Heart left ventricle (tissue), 16 donors: ENCODE measurements around the gene RAB3C. TPM values are rescaled to one million over a fixed set of nuclear protein-coding genes. Genes with fewer than 3 reads are reported as not detected.
"Not testable (repeated sequence)": the region's sequence is repeated elsewhere in the genome, so short reads cannot be mapped to it uniquely, and the experiment has no call there.

Source experiments
- ATAC-seq, 4 donors: fragments of 200-7000 bp; cut with Tn5 transposase; one replicate each; pipeline ENCODE4 v1.9.1; 2020 to 2022; ENCODE audit warnings: moderate library complexity in 4 of 4, mild to moderate bottlenecking in 3 of 4, moderate number of reproducible peaks in 1 of 4
- DNase-seq, 5 donors: peaks; one replicate each; pipeline ENCODE4 v3.0.0-alpha.2; 2020
- H3K27ac ChIP-seq, 12 donors: fragments of 200-600 bp; sonication (generic) in 4 of 12; one replicate each; pipeline versions ENCODE4 v1.5.0 to v1.8.0; 2016 to 2022; ENCODE audit warnings: mild to moderate bottlenecking in 2 of 12
- H3K27me3 ChIP-seq, 9 donors: fragments of 200-600 bp; sonication (generic) in 2 of 9; one replicate each; pipeline versions ENCODE4 v1.5.1 to v1.8.0; 2016 to 2022; ENCODE audit warnings: mild to moderate bottlenecking in 3 of 9
- H3K36me3 ChIP-seq, 9 donors: fragments of 200-600 bp; sonication (generic) in 2 of 9; one replicate each; pipeline versions ENCODE4 v1.5.0 to v1.8.0; 2018 to 2022; ENCODE audit warnings: mild to moderate bottlenecking in 2 of 9
- H3K4me1 ChIP-seq, 12 donors: fragments of 200-600 bp; sonication (generic) in 4 of 12; one replicate each; pipeline versions ENCODE4 v1.5.0 to v1.8.0; 2016 to 2022; ENCODE audit warnings: mild to moderate bottlenecking in 3 of 12
- H3K4me3 ChIP-seq, 12 donors: fragments of 200-600 bp; sonication (generic) in 4 of 12; one replicate each; pipeline versions ENCODE4 v1.5.0 to v1.8.0; 2017 to 2022; ENCODE audit warnings: mild to moderate bottlenecking in 9 of 12, moderate library complexity in 4 of 12
- H3K9me3 ChIP-seq, 12 donors: fragments of 200-600 bp; sonication (generic) in 4 of 12; one replicate each; pipeline versions ENCODE4 v1.5.0 to v1.8.0; 2016 to 2022; ENCODE audit warnings: mild to moderate bottlenecking in 1 of 12
- POLR2A ChIP-seq, 2 donors: fragments of 450-650 bp; IDR thresholded peaks; one replicate each; pipeline ENCODE4 v1.6.1; 2017; ENCODE audit warnings: antibody characterized with exemption in 2 of 2, mild to moderate bottlenecking in 2 of 2, moderate library complexity in 2 of 2
- WGBS, 4 donors: extraction: QIAGEN DNeasy Blood & Tissue Kit in 2 of 4; methylation state at CpG; one replicate each; pipeline versions ENCODE4 v1.1.5 to v1.1.7; 2013 to 2018; 5-methylcytosine and 5-hydroxymethylcytosine counted together
- intact Hi-C, 10 donors: fragments of 100-400 bp; cut with DNase I; formaldehyde crosslinking; loops; one replicate each; pipeline versions ENCODE4 v1.11.1 to v1.14.2; 2022
- polyA plus RNA-seq, 2 donors: library from polyadenylated mRNA; stranded (reverse); fragments of 200-250 nt; gene quantifications; one replicate each; pipeline ENCODE4 v1.2.3, GENCODE V29; 2013
- total RNA-seq, 9 donors: library from RNA; depleted of rRNA in 2 of 9; stranded (reverse); fragments of >200 nt in 2 of 9; fragmentation: NEBNext Ultra II Directional in 3 of 9; extraction: Animal tissue kit (Norgen Biotek cat#: 25700) in 3 of 9; gene quantifications; one replicate each; pipeline versions ENCODE4 v1.1.0 to v1.2.4, GENCODE V29; 2016 to 2023
- TF ChIP-seq, protein P1 (sequence below), 12 donors: fragments of 200-600 bp; sonication (generic) in 4 of 12; IDR thresholded peaks; one replicate each; pipeline versions ENCODE4 v1.5.0 to v1.8.0; 2018 to 2022; ENCODE audit warnings: antibody characterized with exemption in 12 of 12, mild to moderate bottlenecking in 5 of 12
- donor health status: ischemic (EF 13 %, LVEDD 7.1; RV severe dilation, severe dysfunction).
- donor health status: healthy with polysubstance abuse.
- donor health status: DM: no; HTN: yes; CAD: no.
- donor health status: DM: no; HTN: no; CAD: no.
- donor health status: ischemic (EF 25% LVEDD 6.9; RV normal size, moderate dysfunction).
- donor health status: ischemic (EF 25% LVEDD 5.7; RV mildly dilated, moderate dysfunction).
- donor health status: healthy.
- donor health status: DM: yes; HTN: yes; CAD: no.
- donor health status: ischemic (EF 35%, LVEDD 5.7; RV mildly dilated, moderate dysfunction).
- donor health status: nonischemic (EF 11% LVEDD 7.7; RV severe dilation, severe dysfunction).
- donor health status: DM: yes; HTN: yes; CAD: no.
- donor health status: PGD.
- donor health status: ischemic (EF 29% LVEDD 5.4; RV normal size, mild dysfunction).
- donor health status: nonischemic (EF 23%, LVEDD 6.1; RV moderate dilation, normal function).

The RAB3C gene
- total and polyA plus RNA-seq, 11 donors, result 0.04 to 3.8 (median 0.57) TPM; not detected in 2

- intact Hi-C loops, result no loop called here
- no peak for ATAC-seq
- TF ChIP-seq, protein P1, sequence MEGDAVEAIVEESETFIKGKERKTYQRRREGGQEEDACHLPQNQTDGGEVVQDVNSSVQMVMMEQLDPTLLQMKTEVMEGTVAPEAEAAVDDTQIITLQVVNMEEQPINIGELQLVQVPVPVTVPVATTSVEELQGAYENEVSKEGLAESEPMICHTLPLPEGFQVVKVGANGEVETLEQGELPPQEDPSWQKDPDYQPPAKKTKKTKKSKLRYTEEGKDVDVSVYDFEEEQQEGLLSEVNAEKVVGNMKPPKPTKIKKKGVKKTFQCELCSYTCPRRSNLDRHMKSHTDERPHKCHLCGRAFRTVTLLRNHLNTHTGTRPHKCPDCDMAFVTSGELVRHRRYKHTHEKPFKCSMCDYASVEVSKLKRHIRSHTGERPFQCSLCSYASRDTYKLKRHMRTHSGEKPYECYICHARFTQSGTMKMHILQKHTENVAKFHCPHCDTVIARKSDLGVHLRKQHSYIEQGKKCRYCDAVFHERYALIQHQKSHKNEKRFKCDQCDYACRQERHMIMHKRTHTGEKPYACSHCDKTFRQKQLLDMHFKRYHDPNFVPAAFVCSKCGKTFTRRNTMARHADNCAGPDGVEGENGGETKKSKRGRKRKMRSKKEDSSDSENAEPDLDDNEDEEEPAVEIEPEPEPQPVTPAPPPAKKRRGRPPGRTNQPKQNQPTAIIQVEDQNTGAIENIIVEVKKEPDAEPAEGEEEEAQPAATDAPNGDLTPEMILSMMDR (IDR thresholded peaks at IDR 0.05), result no peak
- TF ChIP-seq POLR2A (IDR thresholded peaks at IDR 0.05), result no peak
- H3K9me3 ChIP-seq, result no peaks in the 10 kb centered on the region
- no peaks in the 10 kb centered on the region for H3K36me3 ChIP-seq
- 77 to 97% (median 90%) methylated on average over 1 of the region's 1 CpG for WGBS, 4 donors
- H3K4me1 ChIP-seq, result peaks cover 0 to 3% (median 0%) of the 10 kb centered on the region in 12 donors
- H3K27ac ChIP-seq, result no peak overlapping the region
- DNase-seq, result no peak
- no peak overlapping the region for H3K4me3 ChIP-seq
- no peaks in the 10 kb centered on the region for H3K27me3 ChIP-seq
Measured at GRCh38 chr5:58551492-58551891, 31.4 kb upstream of the RAB3C start.

- ATAC-seq, H3K27ac ChIP-seq, H3K4me1 ChIP-seq, H3K27me3 ChIP-seq, H3K4me3 ChIP-seq, intact Hi-C loops, H3K36me3 ChIP-seq, H3K9me3 ChIP-seq, DNase-seq: not testable (repeated sequence)
- 86 to 94% (median 87%) methylated on average over 27 to 32 of the region's 32 CpGs for WGBS, 4 donors
Measured at GRCh38 chr5:58557665-58558338, 25.1 kb upstream of the RAB3C start.

GRCh38 chr5:58563016-58563700 is 19.7 kb upstream of the RAB3C start:
- H3K27ac ChIP-seq, H3K4me1 ChIP-seq, DNase-seq, intact Hi-C loops, H3K4me3 ChIP-seq, ATAC-seq, H3K36me3 ChIP-seq, H3K27me3 ChIP-seq, H3K9me3 ChIP-seq: not testable (repeated sequence)
- WGBS, 4 donors, result 89 to 96% (median 94%) methylated on average over 10 to 33 of the region's 33 CpGs

DNA sequence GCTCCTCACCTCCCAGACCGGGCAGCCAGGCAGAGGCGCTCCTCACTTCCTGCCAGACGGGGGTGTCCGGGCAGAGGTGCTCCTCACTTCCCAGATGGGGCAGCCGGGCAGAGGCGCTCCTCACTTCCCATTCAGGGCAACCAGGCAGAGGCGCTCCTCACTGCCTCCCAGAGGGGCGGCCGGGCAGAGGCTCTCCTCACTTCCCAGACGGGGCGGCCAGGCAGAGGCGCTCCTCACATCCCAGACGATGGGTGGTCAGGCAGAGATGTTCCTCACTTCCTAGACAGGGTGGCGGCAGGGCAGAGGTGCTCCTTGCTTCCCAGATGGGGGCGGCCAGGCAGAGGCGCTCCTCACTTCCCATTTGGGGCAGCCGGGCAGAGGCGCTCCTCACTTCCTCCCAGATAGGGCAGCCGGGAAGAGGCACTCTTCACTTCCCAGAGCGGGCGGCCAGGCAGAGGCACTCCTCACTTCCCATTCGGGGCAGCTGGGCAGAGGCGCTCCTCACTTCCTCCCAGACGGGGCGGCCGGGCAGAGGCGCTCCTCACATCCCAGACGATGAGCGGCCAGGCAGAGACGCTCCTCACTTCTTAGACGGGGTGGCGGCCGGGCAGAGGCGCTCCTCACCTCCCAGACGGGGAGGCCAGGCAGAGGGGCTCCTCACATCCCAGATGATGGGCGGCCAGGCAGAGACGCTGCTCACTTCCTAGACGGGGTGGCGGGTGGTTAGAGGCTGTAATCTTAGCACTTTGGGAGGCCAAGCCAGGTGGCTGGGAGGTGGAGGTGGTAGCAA is 18.6 kb upstream of the RAB3C start:
- H3K36me3 ChIP-seq, H3K9me3 ChIP-seq, H3K27ac ChIP-seq, H3K4me3 ChIP-seq, H3K27me3 ChIP-seq, intact Hi-C loops, H3K4me1 ChIP-seq, ATAC-seq, DNase-seq: not testable (repeated sequence)
- 90 to 95% (median 94%) methylated on average over 10 to 39 of the region's 39 CpGs for WGBS, 4 donors

DNA sequence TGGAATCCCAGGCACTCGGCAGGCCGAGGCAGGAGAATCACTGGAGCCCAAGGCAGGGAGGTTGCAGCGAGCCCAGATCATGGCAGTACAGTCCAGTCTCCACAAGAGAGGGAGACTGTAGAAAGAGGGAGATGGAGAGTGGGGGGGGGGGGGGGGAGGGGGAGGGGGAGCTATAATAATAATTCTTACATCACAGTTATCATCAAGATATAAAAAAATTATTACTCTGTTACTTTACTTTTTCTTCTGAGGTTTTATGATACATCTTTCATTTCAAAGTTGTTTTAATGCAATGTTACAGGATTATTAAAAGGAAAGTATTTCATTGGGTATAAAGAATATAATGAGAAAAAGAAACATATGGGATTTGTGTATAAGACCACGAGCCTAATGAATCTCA is 17.8 kb upstream of the RAB3C start:
- TF ChIP-seq, protein P1 (IDR thresholded peaks at IDR 0.05), result no peak
- TF ChIP-seq POLR2A (IDR thresholded peaks at IDR 0.05), result no peak
- intact Hi-C loops, result no loop called here

More for the DNA sequence above, 17.8 kb upstream of the RAB3C start:
- DNase-seq (no peak), ATAC-seq (no peak)
- Histone ChIP-seq H3K4me1 (no peaks in the 10 kb centered on the region), H3K27me3 (no peaks in the 10 kb centered on the region), H3K9me3 (no peaks in the 10 kb centered on the region), H3K36me3 (no peaks in the 10 kb centered on the region), H3K27ac (no peak overlapping the region), H3K4me3 (no peak overlapping the region)
- 78 to 92% (median 89%) methylated on average over 4 of the region's 4 CpGs for WGBS, 4 donors
